Measurements from ENCODE around the gene ANKRD13B. TPM values are rescaled to one million over a fixed set of nuclear protein-coding genes. Genes with fewer than 3 reads are reported as not detected.

The ANKRD13B gene
- total RNA-seq, 1 donor from 2014 or later = 7.6 TPM

- Mint-ChIP-seq H3K36me3 (ENCODE audit: low read depth, unreplicated experiment) (peaks cover 4% of the 10 kb centered on the region), H3K4me3 (ENCODE audit: unreplicated experiment) (no peak overlapping the region), H3K9me3 (ENCODE audit: unreplicated experiment) (no peaks in the 10 kb centered on the region), H3K4me1 (ENCODE audit: unreplicated experiment) (peaks cover 7% of the 10 kb centered on the region), H3K27ac (ENCODE audit: unreplicated experiment) (no peak overlapping the region), H3K27me3 (ENCODE audit: unreplicated experiment) (peaks cover 20% of the 10 kb centered on the region)
- no peak for TF ChIP-seq CTCF (IDR thresholded peaks at IDR 0.05; ENCODE audit: unreplicated experiment)
- no peak for DNase-seq (ENCODE audit: low spot score)
Observed at GRCh38 chr17:29595943-29596774, 3.2 kb downstream of the ANKRD13B start.

- DNase-seq (ENCODE audit: low spot score) = no peak
- H3K27ac Mint-ChIP-seq (ENCODE audit: unreplicated experiment) = no peak overlapping the region
- H3K9me3 Mint-ChIP-seq (ENCODE audit: unreplicated experiment) = no peaks in the 10 kb centered on the region
- H3K4me3 Mint-ChIP-seq (ENCODE audit: unreplicated experiment) = no peak overlapping the region
- no peak for TF ChIP-seq CTCF (IDR thresholded peaks at IDR 0.05; ENCODE audit: unreplicated experiment)
- peaks cover 9% of the 10 kb centered on the region for H3K4me1 Mint-ChIP-seq (ENCODE audit: unreplicated experiment)
- H3K27me3 Mint-ChIP-seq (ENCODE audit: unreplicated experiment) = peaks cover 19% of the 10 kb centered on the region
- H3K36me3 Mint-ChIP-seq (ENCODE audit: low read depth, unreplicated experiment) = peaks cover 4% of the 10 kb centered on the region
Observed at GRCh38 chr17:29596811-29597210, 3.9 kb downstream of the ANKRD13B start.

DNA sequence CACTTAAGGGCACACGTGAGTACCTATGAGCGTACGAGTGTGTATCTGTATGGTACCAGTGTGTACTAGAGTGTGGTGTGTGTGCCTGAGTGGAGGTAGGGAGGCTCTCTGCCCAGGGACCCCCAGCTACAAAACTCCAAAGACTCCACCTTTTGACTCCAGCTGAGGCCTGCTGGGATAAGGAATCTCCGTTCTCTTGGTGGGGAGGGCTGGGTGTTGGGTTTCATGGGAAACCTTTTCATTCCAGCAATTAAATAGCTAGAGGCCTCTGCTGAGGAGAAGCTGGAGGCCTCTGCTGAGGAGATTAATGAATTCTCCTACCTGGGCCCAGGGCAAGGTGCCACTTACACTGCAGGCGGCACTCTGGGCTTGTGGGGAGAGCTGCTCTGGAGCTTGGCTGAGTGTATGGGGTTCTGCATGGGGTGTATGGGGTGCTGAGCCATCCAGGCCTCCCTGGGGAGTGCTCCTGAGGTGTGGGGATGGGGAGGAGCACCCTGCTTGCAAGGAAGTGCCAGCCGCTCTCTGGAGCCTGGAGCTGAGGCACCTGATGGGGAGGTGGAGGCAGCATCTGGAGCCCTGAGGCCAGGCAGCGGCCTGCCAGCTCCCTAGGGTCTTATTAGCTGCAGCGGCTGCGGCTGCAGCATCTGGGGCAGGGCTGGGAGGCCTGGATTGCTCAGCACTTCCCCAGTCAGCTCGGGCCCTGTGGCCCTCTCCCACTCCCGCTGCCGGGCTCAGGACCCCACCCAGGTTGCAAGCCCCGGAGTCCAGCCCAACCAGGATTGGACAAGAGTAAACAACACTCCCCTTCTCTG lies 4.6 kb downstream of the ANKRD13B start:
- no peak for DNase-seq (ENCODE audit: low spot score)
- Mint-ChIP-seq H3K27me3 (ENCODE audit: unreplicated experiment) (peaks cover 12% of the 10 kb centered on the region), H3K9me3 (ENCODE audit: unreplicated experiment) (no peaks in the 10 kb centered on the region), H3K36me3 (ENCODE audit: low read depth, unreplicated experiment) (peaks cover 4% of the 10 kb centered on the region), H3K27ac (ENCODE audit: unreplicated experiment) (no peak overlapping the region), H3K4me3 (ENCODE audit: unreplicated experiment) (no peak overlapping the region), H3K4me1 (ENCODE audit: unreplicated experiment) (peaks cover 4% of the 10 kb centered on the region)
- TF ChIP-seq CTCF (IDR thresholded peaks at IDR 0.05; ENCODE audit: unreplicated experiment) = no peak

- no peak overlapping the region for H3K27ac Mint-ChIP-seq (ENCODE audit: unreplicated experiment)
- H3K4me3 Mint-ChIP-seq (ENCODE audit: unreplicated experiment) = no peak overlapping the region
- no peak for DNase-seq (ENCODE audit: low spot score)
- no peak for TF ChIP-seq CTCF (IDR thresholded peaks at IDR 0.05; ENCODE audit: unreplicated experiment)
- no peaks in the 10 kb centered on the region for H3K9me3 Mint-ChIP-seq (ENCODE audit: unreplicated experiment)
- peaks cover 5% of the 10 kb centered on the region for H3K27me3 Mint-ChIP-seq (ENCODE audit: unreplicated experiment)
- H3K36me3 Mint-ChIP-seq (ENCODE audit: low read depth, unreplicated experiment) = peaks cover 4% of the 10 kb centered on the region
- H3K4me1 Mint-ChIP-seq (ENCODE audit: unreplicated experiment) = peaks cover 4% of the 10 kb centered on the region
Observed at GRCh38 chr17:29603109-29603674, 10.3 kb downstream of the ANKRD13B start.

Measured in endothelial cell (in vitro differentiated cells).